Left lung (tissue), 14 donors: ENCODE data around the gene CXorf65. TPM values are rescaled to one million over a fixed set of nuclear protein-coding genes. Genes with fewer than 3 reads are reported as not detected.

Experiments used
- ATAC-seq: fragments of 200-7000 bp; cut with Tn5 transposase; one replicate; pipeline ENCODE4 v1.9.1; 2020; ENCODE audit warnings: moderate library complexity
- DNase-seq, 4 donors: peaks; one replicate each; pipeline ENCODE4 v3.0.0-alpha.2; 2013 to 2020
- H3K27ac ChIP-seq, 2 donors: fragments of 200-600 bp; sonication (generic) in 1 of 2; one replicate each; pipeline versions ENCODE4 v1.5.0 to v1.8.0; 2020 to 2021
- H3K27me3 ChIP-seq, 2 donors: fragments of 200-600 bp; sonication (generic) in 1 of 2; one replicate each; pipeline versions ENCODE4 v1.5.0 to v1.8.0; 2020 to 2021
- H3K36me3 ChIP-seq, 2 donors: fragments of 200-600 bp; sonication (generic) in 1 of 2; one replicate each; pipeline versions ENCODE4 v1.5.0 to v1.8.0; 2020 to 2021
- H3K4me1 ChIP-seq, 2 donors: fragments of 200-600 bp; one replicate each; pipeline ENCODE4 v1.8.0; 2021
- H3K4me3 ChIP-seq, 2 donors: fragments of 200-600 bp; sonication (generic) in 1 of 2; one replicate each; pipeline versions ENCODE4 v1.5.0 to v1.8.0; 2020 to 2021; ENCODE audit warnings: mild to moderate bottlenecking in 1 of 2
- H3K9me3 ChIP-seq, 2 donors: fragments of 200-600 bp; sonication (generic) in 1 of 2; one replicate each; pipeline versions ENCODE4 v1.5.0 to v1.8.0; 2020 to 2021
- CTCF ChIP-seq, 2 donors: fragments of 200-600 bp; sonication (generic) in 1 of 2; IDR thresholded peaks; one replicate each; pipeline versions ENCODE4 v1.5.0 to v1.8.0; 2021; ENCODE audit warnings: antibody characterized with exemption in 2 of 2
- intact Hi-C, 2 donors: fragments of 100-400 bp; cut with DNase I; formaldehyde crosslinking; loops; one replicate each; pipeline versions ENCODE4 v1.11.2 to v1.14.2; 2022
- long read RNA-seq, 12 donors: library from polyadenylated mRNA in 2 of 12; unstranded in 2 of 12; transcript quantifications; one replicate each; pipeline ENCODE4 v2.0.0 and lab custom pipeline, GENCODE V29; 2019 to 2026
- polyA plus RNA-seq, 6 donors: library from polyadenylated mRNA; unstranded; fragments of 120-200 nt; gene quantifications; one replicate each; pipeline ENCODE4 v1.2.1, GENCODE V29; 2013; ENCODE audit not compliant: insufficient read length in 6 of 6
- total RNA-seq, 2 donors: library from RNA; stranded (reverse); fragmentation: NEBNext Ultra II Directional; extraction: Animal tissue kit (Norgen Biotek cat#: 25700); gene quantifications; one replicate each; pipeline ENCODE4 v1.2.1, GENCODE V29; 2021
- donor health status: DM: no; HTN: yes; CAD: no.
- donor health status: DM: no; HTN: no; CAD: no.

Gene CXorf65
- total RNA-seq = under 1 TPM in 1 of 2 donors, not detected in 1; 0.84 TPM
- under 1 TPM in 1 of 6 donors, not detected in 5; 0.52 TPM for polyA plus RNA-seq
- long read RNA-seq, donor 1 = 0 reads
- long read RNA-seq, donor 2 = 0 reads
- long read RNA-seq, donor 3 = 0 reads
- long read RNA-seq, donor 4 = 0 reads
- long read RNA-seq, donor 5 = 0 reads
- long read RNA-seq, donor 6 = 0 reads
- long read RNA-seq, donor 7 = 0 reads
- long read RNA-seq, donor 8 = 0 reads
- long read RNA-seq, donor 9 = 0 reads
- long read RNA-seq, donor 10 = 0 reads
- long read RNA-seq, donor 11 = 0 reads
- long read RNA-seq, donor 12 = 0 reads

- Histone ChIP-seq H3K4me1 (peaks cover 3 to 34% of the 10 kb centered on the region in 2 donors), H3K27me3 (no peaks in the 10 kb centered on the region), H3K27ac (no peak within 1 kb of the TSS), H3K36me3 (peaks cover 0 to 4% of the 10 kb centered on the region in 2 donors), H3K9me3 (no peaks in the 10 kb centered on the region), H3K4me3 (no peak within 1 kb of the TSS)
- intact Hi-C loops = no loop called here
- TF ChIP-seq CTCF (IDR thresholded peaks at IDR 0.05) = no peak
- ATAC-seq = no peak
- DNase-seq = no peak
Measured at GRCh38 chrX:71106427-71106826, at the start of gene CXorf65. TSS of gene CXorf65 (minus strand) at chrX:71106740. CDS start at chrX:71106556, 184 bp downstream.

- Histone ChIP-seq H3K4me3 (no peak overlapping the region), H3K4me1 (no peaks in the 10 kb centered on the region), H3K27ac (no peak overlapping the region), H3K27me3 (no peaks in the 10 kb centered on the region), H3K9me3 (no peaks in the 10 kb centered on the region), H3K36me3 (no peaks in the 10 kb centered on the region)
- DNase-seq (no peak), ATAC-seq (no peak)
- no peak for TF ChIP-seq CTCF (IDR thresholded peaks at IDR 0.05)
- intact Hi-C loops = no loop called here
Measured at GRCh38 chrX:71154641-71155040, 48.1 kb upstream of the CXorf65 start.

- no peak for ATAC-seq
- no peaks in the 10 kb centered on the region for H3K27me3 ChIP-seq
- no peak for TF ChIP-seq CTCF (IDR thresholded peaks at IDR 0.05)
- DNase-seq = no peak
- H3K9me3 ChIP-seq = no peaks in the 10 kb centered on the region
- no peaks in the 10 kb centered on the region for H3K36me3 ChIP-seq
- intact Hi-C loops = no loop called here
- H3K4me3 ChIP-seq = no peak overlapping the region
- no peak overlapping the region for H3K27ac ChIP-seq
- H3K4me1 ChIP-seq = no peaks in the 10 kb centered on the region
Measured at GRCh38 chrX:71154196-71154595, 47.7 kb upstream of the CXorf65 start.

GRCh38 chrX:71151366-71151765, 44.8 kb upstream of the CXorf65 start:
- no peaks in the 10 kb centered on the region for H3K9me3 ChIP-seq
- H3K4me3 ChIP-seq = no peak overlapping the region
- H3K4me1 ChIP-seq = no peaks in the 10 kb centered on the region
- no peak overlapping the region for H3K27ac ChIP-seq
- H3K36me3 ChIP-seq = no peaks in the 10 kb centered on the region
- intact Hi-C loops = no loop called here
- DNase-seq (no peak), ATAC-seq (no peak)
- no peak for TF ChIP-seq CTCF (IDR thresholded peaks at IDR 0.05)
- H3K27me3 ChIP-seq = no peaks in the 10 kb centered on the region

GRCh38 chrX:71148278-71148663, 41.7 kb upstream of the CXorf65 start:
- no peaks in the 10 kb centered on the region for H3K36me3 ChIP-seq
- no peaks in the 10 kb centered on the region for H3K27me3 ChIP-seq
- ATAC-seq (no peak), DNase-seq (no peak)
- intact Hi-C loops = no loop called here
- no peak for TF ChIP-seq CTCF (IDR thresholded peaks at IDR 0.05)
- H3K27ac ChIP-seq = no peak overlapping the region
- no peaks in the 10 kb centered on the region for H3K9me3 ChIP-seq
- no peak overlapping the region for H3K4me3 ChIP-seq
- H3K4me1 ChIP-seq = peaks cover 0 to 6% of the 10 kb centered on the region in 2 donors
